Measurements from ENCODE around the gene FRMD6. TPM values are rescaled to one million over a fixed set of nuclear protein-coding genes. Genes with fewer than 3 reads are reported as not detected.

FRMD6 gene
- total RNA-seq, 1 experiment from 2014 or later = 11.4 TPM

DNA sequence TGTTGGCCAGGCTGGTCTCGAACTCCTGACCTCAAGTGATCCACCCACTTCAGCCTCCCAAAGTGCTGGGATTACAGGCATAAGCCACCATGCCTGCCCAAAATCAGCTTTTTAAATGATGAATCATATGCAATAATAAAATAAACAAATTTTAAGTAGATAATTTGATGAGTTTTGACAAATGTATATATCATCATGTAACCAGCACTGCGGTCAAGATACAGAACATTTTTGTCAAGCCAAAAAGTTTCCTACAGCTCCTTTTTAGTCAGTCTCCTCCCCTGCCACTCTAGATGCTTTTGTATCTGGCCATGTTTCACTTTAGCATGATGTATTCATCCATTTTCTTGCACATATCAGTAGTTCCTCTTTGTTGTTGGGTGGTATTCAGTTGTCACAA is 17.2 kb downstream of the FRMD6 start:
- no peaks in the 10 kb centered on the region for H3K9me3 ChIP-seq (ENCODE audit: control insufficient read depth in 1 of 2, insufficient read depth in 1 of 2, low read depth in 1 of 2, low read length in 2 of 2)
- no peaks in the 10 kb centered on the region for H4K20me1 ChIP-seq (ENCODE audit: insufficient read depth)
- H3K27me3 ChIP-seq (ENCODE audit: insufficient read depth, low read length) = no peaks in the 10 kb centered on the region
- H3K36me3 ChIP-seq (ENCODE audit: control insufficient read depth in 1 of 2, insufficient read depth in 2 of 2, low read length in 2 of 2) = no peaks in the 10 kb centered on the region
- peaks cover 0 to 2% of the 10 kb centered on the region in 2 experiments; a peak in 2 of 4 replicates for H3K4me1 ChIP-seq (ENCODE audit: control insufficient read depth in 1 of 2, insufficient read depth in 2 of 2, low read length in 2 of 2)
- no peak overlapping the region for H3K4me3 ChIP-seq (replicated peaks in 1 of 2; ENCODE audit: low read depth in 1 of 2, low read length in 2 of 2)
- ATAC-seq = no peak
- no peaks in the 10 kb centered on the region for H3K9me2 ChIP-seq (ENCODE audit: insufficient read depth)
- H3K9ac ChIP-seq (ENCODE audit: low read length) = no peak overlapping the region
- RAD21 ChIA-PET (ENCODE audit: low non-redundant PET in 1 of 2, low total read pairs in 2 of 2, uncharacterized antibody in 2 of 2, unreplicated experiment in 2 of 2) = no interaction called here
- H3K79me2 ChIP-seq (ENCODE audit: insufficient read depth, low read length) = no peaks in the 10 kb centered on the region
- intact Hi-C loops (cut with micrococcal nuclease) = no loop called here
- H2AFZ ChIP-seq (ENCODE audit: low read depth, low read length, poor library complexity, severe bottlenecking) = no peak overlapping the region
- TF ChIP-seq EZH2 (IDR thresholded peaks at IDR 0.05) = no peak
- no peak for TF ChIP-seq EZH2phosphoT487 (IDR thresholded peaks at IDR 0.05; ENCODE audit: borderline replicate concordance)
- TF ChIP-seq POLR2AphosphoS5 (IDR thresholded peaks at IDR 0.05; ENCODE audit: low read depth, low read length) = no peak
- no peak for TF ChIP-seq TCF7L2 (IDR thresholded peaks at IDR 0.05; ENCODE audit: borderline replicate concordance, extremely low read depth, insufficient read depth, insufficient read length)
- TF ChIP-seq, protein P1, sequence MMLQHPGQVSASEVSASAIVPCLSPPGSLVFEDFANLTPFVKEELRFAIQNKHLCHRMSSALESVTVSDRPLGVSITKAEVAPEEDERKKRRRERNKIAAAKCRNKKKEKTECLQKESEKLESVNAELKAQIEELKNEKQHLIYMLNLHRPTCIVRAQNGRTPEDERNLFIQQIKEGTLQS (IDR thresholded peaks at IDR 0.05) = no peak
- no peak for TF ChIP-seq SP1 (IDR thresholded peaks at IDR 0.05; ENCODE audit: low read depth)
- TF ChIP-seq, protein P2, sequence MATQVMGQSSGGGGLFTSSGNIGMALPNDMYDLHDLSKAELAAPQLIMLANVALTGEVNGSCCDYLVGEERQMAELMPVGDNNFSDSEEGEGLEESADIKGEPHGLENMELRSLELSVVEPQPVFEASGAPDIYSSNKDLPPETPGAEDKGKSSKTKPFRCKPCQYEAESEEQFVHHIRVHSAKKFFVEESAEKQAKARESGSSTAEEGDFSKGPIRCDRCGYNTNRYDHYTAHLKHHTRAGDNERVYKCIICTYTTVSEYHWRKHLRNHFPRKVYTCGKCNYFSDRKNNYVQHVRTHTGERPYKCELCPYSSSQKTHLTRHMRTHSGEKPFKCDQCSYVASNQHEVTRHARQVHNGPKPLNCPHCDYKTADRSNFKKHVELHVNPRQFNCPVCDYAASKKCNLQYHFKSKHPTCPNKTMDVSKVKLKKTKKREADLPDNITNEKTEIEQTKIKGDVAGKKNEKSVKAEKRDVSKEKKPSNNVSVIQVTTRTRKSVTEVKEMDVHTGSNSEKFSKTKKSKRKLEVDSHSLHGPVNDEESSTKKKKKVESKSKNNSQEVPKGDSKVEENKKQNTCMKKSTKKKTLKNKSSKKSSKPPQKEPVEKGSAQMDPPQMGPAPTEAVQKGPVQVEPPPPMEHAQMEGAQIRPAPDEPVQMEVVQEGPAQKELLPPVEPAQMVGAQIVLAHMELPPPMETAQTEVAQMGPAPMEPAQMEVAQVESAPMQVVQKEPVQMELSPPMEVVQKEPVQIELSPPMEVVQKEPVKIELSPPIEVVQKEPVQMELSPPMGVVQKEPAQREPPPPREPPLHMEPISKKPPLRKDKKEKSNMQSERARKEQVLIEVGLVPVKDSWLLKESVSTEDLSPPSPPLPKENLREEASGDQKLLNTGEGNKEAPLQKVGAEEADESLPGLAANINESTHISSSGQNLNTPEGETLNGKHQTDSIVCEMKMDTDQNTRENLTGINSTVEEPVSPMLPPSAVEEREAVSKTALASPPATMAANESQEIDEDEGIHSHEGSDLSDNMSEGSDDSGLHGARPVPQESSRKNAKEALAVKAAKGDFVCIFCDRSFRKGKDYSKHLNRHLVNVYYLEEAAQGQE (IDR thresholded peaks at IDR 0.05; ENCODE audit: low read depth) = no peak
- TF ChIP-seq, protein P3, sequence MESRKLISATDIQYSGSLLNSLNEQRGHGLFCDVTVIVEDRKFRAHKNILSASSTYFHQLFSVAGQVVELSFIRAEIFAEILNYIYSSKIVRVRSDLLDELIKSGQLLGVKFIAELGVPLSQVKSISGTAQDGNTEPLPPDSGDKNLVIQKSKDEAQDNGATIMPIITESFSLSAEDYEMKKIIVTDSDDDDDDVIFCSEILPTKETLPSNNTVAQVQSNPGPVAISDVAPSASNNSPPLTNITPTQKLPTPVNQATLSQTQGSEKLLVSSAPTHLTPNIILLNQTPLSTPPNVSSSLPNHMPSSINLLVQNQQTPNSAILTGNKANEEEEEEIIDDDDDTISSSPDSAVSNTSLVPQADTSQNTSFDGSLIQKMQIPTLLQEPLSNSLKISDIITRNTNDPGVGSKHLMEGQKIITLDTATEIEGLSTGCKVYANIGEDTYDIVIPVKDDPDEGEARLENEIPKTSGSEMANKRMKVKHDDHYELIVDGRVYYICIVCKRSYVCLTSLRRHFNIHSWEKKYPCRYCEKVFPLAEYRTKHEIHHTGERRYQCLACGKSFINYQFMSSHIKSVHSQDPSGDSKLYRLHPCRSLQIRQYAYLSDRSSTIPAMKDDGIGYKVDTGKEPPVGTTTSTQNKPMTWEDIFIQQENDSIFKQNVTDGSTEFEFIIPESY (IDR thresholded peaks at IDR 0.05; ENCODE audit: extremely low read depth, insufficient replicate concordance, low read length) = no peak
- TF ChIP-seq FOSL1 (IDR thresholded peaks at IDR 0.05; ENCODE audit: low read depth) = no peak
- no peak for TF ChIP-seq CBX3 (IDR thresholded peaks at IDR 0.05; ENCODE audit: low read depth)
- TF ChIP-seq ELF1 (IDR thresholded peaks at IDR 0.05; ENCODE audit: borderline replicate concordance, low read depth) = no peak
- TF ChIP-seq YY1 (IDR thresholded peaks at IDR 0.05; ENCODE audit: extremely low read depth, insufficient replicate concordance, low read depth, low read length) = no peak
- no peak for TF ChIP-seq EGR1 (IDR thresholded peaks at IDR 0.05; ENCODE audit: low read depth)
- TF ChIP-seq ZNF274 (IDR thresholded peaks at IDR 0.05; ENCODE audit: low read depth, low read length) = no peak
- TF ChIP-seq, protein P4, sequence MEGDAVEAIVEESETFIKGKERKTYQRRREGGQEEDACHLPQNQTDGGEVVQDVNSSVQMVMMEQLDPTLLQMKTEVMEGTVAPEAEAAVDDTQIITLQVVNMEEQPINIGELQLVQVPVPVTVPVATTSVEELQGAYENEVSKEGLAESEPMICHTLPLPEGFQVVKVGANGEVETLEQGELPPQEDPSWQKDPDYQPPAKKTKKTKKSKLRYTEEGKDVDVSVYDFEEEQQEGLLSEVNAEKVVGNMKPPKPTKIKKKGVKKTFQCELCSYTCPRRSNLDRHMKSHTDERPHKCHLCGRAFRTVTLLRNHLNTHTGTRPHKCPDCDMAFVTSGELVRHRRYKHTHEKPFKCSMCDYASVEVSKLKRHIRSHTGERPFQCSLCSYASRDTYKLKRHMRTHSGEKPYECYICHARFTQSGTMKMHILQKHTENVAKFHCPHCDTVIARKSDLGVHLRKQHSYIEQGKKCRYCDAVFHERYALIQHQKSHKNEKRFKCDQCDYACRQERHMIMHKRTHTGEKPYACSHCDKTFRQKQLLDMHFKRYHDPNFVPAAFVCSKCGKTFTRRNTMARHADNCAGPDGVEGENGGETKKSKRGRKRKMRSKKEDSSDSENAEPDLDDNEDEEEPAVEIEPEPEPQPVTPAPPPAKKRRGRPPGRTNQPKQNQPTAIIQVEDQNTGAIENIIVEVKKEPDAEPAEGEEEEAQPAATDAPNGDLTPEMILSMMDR (IDR thresholded peaks at IDR 0.05 in 2 of 3, conservative IDR thresholded peaks at IDR 0.05 in 1 of 3; ENCODE audit: borderline replicate concordance in 1 of 3, insufficient read depth in 1 of 3, low read depth in 2 of 3, low read length in 2 of 3) = no peak
- no peak for TF ChIP-seq JUND (IDR thresholded peaks at IDR 0.05)
- no peak for TF ChIP-seq RAD21 (IDR thresholded peaks at IDR 0.05; ENCODE audit: low read depth)
- no peak for TF ChIP-seq SRF (IDR thresholded peaks at IDR 0.05; ENCODE audit: low read depth)
- H3K4me2 ChIP-seq (ENCODE audit: low read length) = no peak overlapping the region
- CTCF ChIA-PET = no interaction called here
- no TSS peak for BruUV-seq (replicated peaks)
- POLR2A ChIA-PET = no interaction called here
- no peak overlapping the region for H3K27ac ChIP-seq (ENCODE audit: low read depth, low read length)
- DNase-seq (ENCODE audit: low read depth, low spot score) = no peak

Measured in HCT116 (cell line).